Activated CD8-positive, alpha-beta memory T cell treated with anti-CD3 and anti-CD28 coated beads, Interleukin-2, amount 50 U/mL, for 4 hours (primary cell): ENCODE measurements around the gene UBA6.
A peak's percentile ranks its signal among the peaks of the same experiment; 100 is the strongest.
"Not testable (repeated sequence)": the region's sequence is repeated elsewhere in the genome, so short reads cannot be mapped to it uniquely, and the experiment has no call there.

ENCODE experiments used
- DNase-seq: peaks from one replicate; pipeline ENCODE4 v3.0.0-alpha.2; 2020

UBA6 gene

GRCh38 chr4:67700738-67701516 lies at the start of gene UBA6:
Gene UBA6, minus strand, starts transcription at chr4:67701155. Its CDS starts 36 bp downstream, at chr4:67701119.
- DNase-seq: peak; percentile 93

GRCh38 chr4:67750691-67751090 lies 49.7 kb upstream of the UBA6 start:
- DNase-seq: no peak

- DNase-seq: no peak
Observed at GRCh38 chr4:67749286-67749685, 48.3 kb upstream of the UBA6 start.

GRCh38 chr4:67746797-67747495 lies 46.0 kb upstream of the UBA6 start:
- DNase-seq: no peak

- DNase-seq: no peak
Observed at GRCh38 chr4:67744561-67745283, 43.8 kb upstream of the UBA6 start.

- no peak for DNase-seq
Observed at GRCh38 chr4:67743194-67743593, 42.2 kb upstream of the UBA6 start.

- no peak for DNase-seq
Observed at GRCh38 chr4:67736262-67736661, 35.3 kb upstream of the UBA6 start.

GRCh38 chr4:67735325-67735724 lies 34.4 kb upstream of the UBA6 start:
- no peak for DNase-seq

GRCh38 chr4:67730511-67730910 lies 29.6 kb upstream of the UBA6 start:
- DNase-seq: not testable (repeated sequence)

- no peak for DNase-seq
Observed at GRCh38 chr4:67727124-67727850, 26.3 kb upstream of the UBA6 start.

GRCh38 chr4:67725981-67726380 lies 25.0 kb upstream of the UBA6 start:
- DNase-seq: no peak

GRCh38 chr4:67725132-67725531 lies 24.2 kb upstream of the UBA6 start:
- DNase-seq: no peak

- no peak for DNase-seq
Observed at GRCh38 chr4:67723949-67724348, 23.0 kb upstream of the UBA6 start.

- no peak for DNase-seq
Observed at GRCh38 chr4:67723341-67723740, 22.4 kb upstream of the UBA6 start.

GRCh38 chr4:67721770-67722597 lies 21.0 kb upstream of the UBA6 start:
- no peak for DNase-seq

GRCh38 chr4:67721315-67721769 lies 20.4 kb upstream of the UBA6 start:
- no peak for DNase-seq

GRCh38 chr4:67719953-67720617 lies 19.1 kb upstream of the UBA6 start:
- no peak for DNase-seq

GRCh38 chr4:67718848-67719247 lies 17.9 kb upstream of the UBA6 start:
- DNase-seq: no peak

GRCh38 chr4:67717586-67717985 lies 16.6 kb upstream of the UBA6 start:
- no peak for DNase-seq

GRCh38 chr4:67714955-67715354 lies 14.0 kb upstream of the UBA6 start:
- no peak for DNase-seq

GRCh38 chr4:67714248-67714583 lies 13.3 kb upstream of the UBA6 start:
- DNase-seq: no peak
